H1 (cell line): ENCODE data around the gene LRRTM3. TPM values are rescaled to one million over a fixed set of nuclear protein-coding genes. Genes with fewer than 3 reads are reported as not detected.

Experiments used
- CTCF ChIA-PET: fragments of 300-600 bp; sonication (Branson Sonifier 250); formaldehyde crosslinking; loops from one replicate; lab custom pipeline; 2021; ENCODE audit not compliant: partially characterized antibody; lab: Charles Lee
- POLR2A ChIA-PET: fragments of 300-600 bp; sonication (Branson Sonifier 250); formaldehyde crosslinking; loops from one replicate; lab custom pipeline; 2021; ENCODE audit warnings: inconsistent platforms; ENCODE audit not compliant: partially characterized antibody; lab: Charles Lee
- DNase-seq, 2 experiments: peaks; one replicate each; pipeline versions ENCODE4 v3.0.0 to v3.0.0-alpha.2; 2010 to 2022; ENCODE audit warnings: low spot score in 2 of 2, low read depth in 1 of 2, mixed read lengths in 1 of 2
- FAIRE-seq: peaks from 2 replicates; lab custom pipeline; 2011; peaks lifted over from hg19 to GRCh38; lab: Jason Lieb, UNC
- H2AFZ ChIP-seq: 2 replicates; pipeline ENCODE4 v1.8.1; 2012; ENCODE audit warnings: low read length, inconsistent platforms
- H2AK5ac ChIP-seq: 2 replicates; pipeline ENCODE4 v1.6.1; 2013; ENCODE audit warnings: low read depth, low read length
- H2BK120ac ChIP-seq: replicated peaks from 2 replicates; pipeline ENCODE3; 2013; ENCODE audit warnings: low read depth, low read length, inconsistent platforms
- H2BK12ac ChIP-seq: 2 replicates; pipeline ENCODE4 v1.6.1; 2013; ENCODE audit warnings: low read depth, low read length
- H2BK15ac ChIP-seq: 2 replicates; pipeline ENCODE4 v1.6.1; 2013; ENCODE audit warnings: low read length
- H2BK20ac ChIP-seq: 2 replicates; pipeline ENCODE4 v1.6.1; 2013; ENCODE audit warnings: low read length
- H2BK5ac ChIP-seq: 2 replicates; pipeline ENCODE4 v1.6.1; 2013; ENCODE audit warnings: low read depth, low read length
- H3K14ac ChIP-seq: 2 replicates; pipeline ENCODE4 v1.6.1; 2013; ENCODE audit warnings: inconsistent platforms; ENCODE audit not compliant: insufficient read length
- H3K18ac ChIP-seq: 2 replicates; pipeline ENCODE4 v1.6.1; 2013; ENCODE audit warnings: low read length; ENCODE audit errors: extremely low read depth
- H3K23ac ChIP-seq: 2 replicates; pipeline ENCODE4 v1.6.1; 2013; ENCODE audit warnings: inconsistent platforms; ENCODE audit not compliant: insufficient read length
- H3K23me2 ChIP-seq: 2 replicates; pipeline ENCODE4 v1.6.1; 2013; ENCODE audit warnings: low read depth, low read length
- H3K27ac ChIP-seq: 2 replicates; pipeline ENCODE4 v1.6.1; 2011; ENCODE audit warnings: low read depth, low read length, inconsistent platforms
- H3K27me3 ChIP-seq, 4 experiments: replicated peaks in 1 of 4; 1 replicate in 1 of 4; 2 replicates in 3 of 4; pipeline versions ENCODE4 v1.6.1 to v1.8.1; 2011 to 2013; ENCODE audit warnings: low read length in 3 of 4, mild to moderate bottlenecking in 3 of 4, inconsistent platforms in 2 of 4, mixed read lengths in 2 of 4, moderate library complexity in 1 of 4; ENCODE audit not compliant: control insufficient read depth in 3 of 4, insufficient read depth in 3 of 4; ENCODE audit errors: extremely low read depth in 1 of 4
- H3K36me3 ChIP-seq, 4 experiments: 2 replicates each; pipeline versions ENCODE4 v1.6.1 to v1.8.1; 2011 to 2013; ENCODE audit warnings: mild to moderate bottlenecking in 4 of 4, low read length in 3 of 4, moderate library complexity in 2 of 4, control low read depth in 1 of 4, inconsistent platforms in 1 of 4; ENCODE audit not compliant: insufficient read depth in 4 of 4, control insufficient read depth in 2 of 4
- H3K4ac ChIP-seq: replicated peaks from 2 replicates; pipeline ENCODE3; 2013; ENCODE audit warnings: low read length, low read depth, mixed read lengths, inconsistent platforms; ENCODE audit not compliant: insufficient read length
- H3K4me1 ChIP-seq, 4 experiments: replicated peaks in 1 of 4; 1 replicate in 1 of 4; 2 replicates in 3 of 4; pipeline versions ENCODE4 v1.6.1 to v1.8.1; 2011 to 2013; ENCODE audit warnings: low read length in 3 of 4, inconsistent platforms in 2 of 4, mixed read lengths in 1 of 4; ENCODE audit not compliant: insufficient read depth in 4 of 4, control insufficient read depth in 3 of 4
- H3K4me2 ChIP-seq, 2 experiments: 2 replicates each; pipeline versions ENCODE4 v1.6.1 to v1.8.1; 2011 to 2013; ENCODE audit warnings: low read depth in 2 of 2, low read length in 2 of 2, control low read depth in 1 of 2, inconsistent platforms in 1 of 2, mild to moderate bottlenecking in 1 of 2; ENCODE audit not compliant: insufficient read depth in 1 of 2
- H3K4me3 ChIP-seq, 4 experiments: fragments of 200-600, 300-600 bp in 1 of 4; sonication (generic), shearing (Covaris generic), sonication (Bioruptor Twin) in 1 of 4; 2 replicates each; pipeline versions ENCODE4 v1.5.1 to v1.8.1; 2011 to 2016; ENCODE audit warnings: low read length in 4 of 4, low read depth in 3 of 4, control low read depth in 2 of 4, inconsistent platforms in 2 of 4, mild to moderate bottlenecking in 2 of 4, mixed read lengths in 1 of 4, moderate library complexity in 1 of 4; ENCODE audit not compliant: insufficient read depth in 2 of 4; ENCODE audit errors: extremely low read depth in 1 of 4
- H3K56ac ChIP-seq: replicated peaks from 2 replicates; pipeline ENCODE3; 2013; ENCODE audit warnings: low read depth, mild to moderate bottlenecking, mixed read lengths, low read length, inconsistent platforms; ENCODE audit not compliant: insufficient read length
- H3K79me1 ChIP-seq: 2 replicates; pipeline ENCODE4 v1.6.1; 2013; ENCODE audit warnings: low read depth, low read length, control low read depth
- H3K79me2 ChIP-seq, 2 experiments: 2 replicates each; pipeline versions ENCODE4 v1.6.1 to v1.8.1; 2012 to 2013; ENCODE audit warnings: low read length in 2 of 2, mild to moderate bottlenecking in 2 of 2, inconsistent platforms in 1 of 2; ENCODE audit not compliant: insufficient read depth in 2 of 2, control insufficient read depth in 1 of 2
- H3K9ac ChIP-seq, 4 experiments: replicated peaks in 1 of 4; 1 replicate in 1 of 4; 2 replicates in 3 of 4; pipeline versions ENCODE4 v1.6.1 to v1.8.1; 2011 to 2013; ENCODE audit warnings: low read depth in 3 of 4, low read length in 3 of 4, control low read depth in 2 of 4, mild to moderate bottlenecking in 2 of 4, moderate library complexity in 2 of 4, inconsistent platforms in 1 of 4; ENCODE audit errors: extremely low read depth in 1 of 4
- H3K9me3 ChIP-seq, 2 experiments: 2 replicates each; pipeline versions ENCODE4 v1.6.1 to v1.8.1; 2012 to 2013; ENCODE audit warnings: mild to moderate bottlenecking in 2 of 2, moderate library complexity in 2 of 2, control low read depth in 1 of 2, inconsistent platforms in 1 of 2, low read depth in 1 of 2, low read length in 1 of 2, mixed read lengths in 1 of 2; ENCODE audit not compliant: insufficient read depth in 2 of 2
- H4K20me1 ChIP-seq, 2 experiments: replicated peaks in 1 of 2; 2 replicates each; pipeline versions ENCODE3 to v1.8.1; 2011 to 2013; ENCODE audit warnings: inconsistent platforms in 2 of 2, low read length in 2 of 2, mild to moderate bottlenecking in 1 of 2; ENCODE audit not compliant: insufficient read depth in 2 of 2, control insufficient read depth in 1 of 2
- H4K5ac ChIP-seq: 2 replicates; pipeline ENCODE4 v1.6.1; 2013; ENCODE audit warnings: low read length, low read depth, mixed read lengths, inconsistent platforms; ENCODE audit not compliant: insufficient read length
- H4K8ac ChIP-seq: 2 replicates; pipeline ENCODE4 v1.8.0; 2013; ENCODE audit warnings: mild to moderate bottlenecking, moderate library complexity, low read length, inconsistent platforms; ENCODE audit not compliant: insufficient read depth; ENCODE audit errors: extremely low read depth
- H4K91ac ChIP-seq: replicated peaks from 2 replicates; pipeline ENCODE3; 2013; ENCODE audit warnings: low read length, mixed read lengths, inconsistent platforms; ENCODE audit not compliant: insufficient read length
- CHD2 ChIP-seq: IDR thresholded peaks from 2 replicates; pipeline ENCODE4 v1.6.1; 2012; ENCODE audit warnings: low read length, improper control_type of control experiment
- E2F6 ChIP-seq: IDR thresholded peaks from 2 replicates; pipeline ENCODE4 v1.6.1; 2012; ENCODE audit warnings: inconsistent platforms
- GABPA ChIP-seq: IDR thresholded peaks from 2 replicates; pipeline ENCODE4 v1.6.1; 2011; ENCODE audit warnings: mild to moderate bottlenecking, low read length, moderate library complexity, borderline replicate concordance; ENCODE audit not compliant: insufficient read depth
- GTF2F1 ChIP-seq: IDR thresholded peaks from 2 replicates; pipeline ENCODE4 v1.6.1; 2012; ENCODE audit warnings: low read depth, low read length, improper control_type of control experiment, borderline replicate concordance
- MAFK ChIP-seq: IDR thresholded peaks from 2 replicates; pipeline ENCODE4 v1.6.1; 2012; ENCODE audit warnings: low read depth, mild to moderate bottlenecking, improper control_type of control experiment, low read length
- NANOG ChIP-seq: IDR thresholded peaks from 2 replicates; pipeline ENCODE4 v1.6.1; 2011; ENCODE audit warnings: low read length, low read depth, mild to moderate bottlenecking, inconsistent platforms; ENCODE audit not compliant: insufficient read depth, poor library complexity, severe bottlenecking
- RBBP5 ChIP-seq: IDR thresholded peaks from 2 replicates; pipeline ENCODE4 v1.7.1; 2012; ENCODE audit warnings: low read depth, mild to moderate bottlenecking, inconsistent platforms, low read length, moderate library complexity, borderline replicate concordance
- SIN3A ChIP-seq, 2 experiments: IDR thresholded peaks in 1 of 2; conservative IDR thresholded peaks in 1 of 2; 2 replicates each; pipeline ENCODE4 v1.6.1; 2011 to 2012; ENCODE audit warnings: low read length in 2 of 2, improper control_type of control experiment in 1 of 2, low read depth in 1 of 2, mild to moderate bottlenecking in 1 of 2
- SRF ChIP-seq: IDR thresholded peaks from 2 replicates; pipeline ENCODE4 v1.6.1; 2011; ENCODE audit warnings: mild to moderate bottlenecking, low read depth, low read length, moderate library complexity
- TBP ChIP-seq: IDR thresholded peaks from 2 replicates; pipeline ENCODE4 v1.6.1; 2011; ENCODE audit warnings: low read depth, low read length, improper control_type of control experiment
- ZNF274 ChIP-seq: IDR thresholded peaks from 2 replicates; pipeline ENCODE4 v1.7.0; 2012; ENCODE audit warnings: low read length, borderline replicate concordance; ENCODE audit errors: extremely low read depth
- WGBS, 2 experiments: shearing (Covaris generic) in 1 of 2; methylation state at CpG; one replicate each; pipeline versions ENCODE4 v1.1.6 to v1.1.7; 2013 to 2015; ENCODE audit warnings: low lambda C conversion rate in 2 of 2, mixed read lengths in 2 of 2, inconsistent platforms in 1 of 2, low coverage in 1 of 2, missing lambda C conversion rate in 1 of 2; ENCODE audit not compliant: insufficient replicate concordance in 2 of 2, insufficient coverage in 1 of 2, insufficient read length in 1 of 2; ENCODE audit errors: extremely low coverage in 1 of 2, missing lambda C conversion rate in 1 of 2; 5-methylcytosine and 5-hydroxymethylcytosine counted together
- polyA plus RNA-seq, 7 experiments: library from polyadenylated mRNA; depleted of rRNA in 3 of 7; stranded (reverse) in 5 of 7; unstranded in 2 of 7; fragments of >200 nt in 5 of 7; fragments of 200-250 nt in 2 of 7; gene quantifications; 1 replicate in 5 of 7; 2 replicates in 1 of 7; 4 replicates in 1 of 7; pipeline versions ENCODE4 v1.2.1 to v1.2.3, GENCODE V29; 2011 to 2013; ENCODE audit warnings: missing spikeins in 2 of 7, mixed read lengths in 2 of 7
- total RNA-seq: library from RNA; stranded (reverse); fragmentation: NEBNext Ultra II Directional; extraction: Animal tissue kit (Norgen Biotek cat#: 25700); gene quantifications from 2 replicates; pipeline ENCODE4 v1.2.1, GENCODE V29; 2021

Gene LRRTM3
- total and polyA plus RNA-seq, 2 of the 8 experiments (the other 6 are each of a cell fraction or from before 2014, with no cell fraction given) = 0.33 to 0.48 TPM

- Histone ChIP-seq H3K23me2 (no peaks in the 10 kb centered on the region), H2BK12ac (no peak overlapping the region), H3K4me1 (no peaks in the 10 kb centered on the region), H3K56ac (no peak overlapping the region), H3K4me2 (no peak overlapping the region), H3K9ac (no peak overlapping the region), H4K20me1 (no peaks in the 10 kb centered on the region), H2AFZ (no peak overlapping the region), H3K18ac (no peak overlapping the region), H3K9me3 (no peaks in the 10 kb centered on the region), H3K27me3 (no peaks in the 10 kb centered on the region), H3K79me2 (no peaks in the 10 kb centered on the region), H2BK20ac (no peak overlapping the region), H3K36me3 (no peaks in the 10 kb centered on the region), H2AK5ac (no peak overlapping the region), H3K4ac (no peak overlapping the region), H4K91ac (no peak overlapping the region), H3K23ac (no peak overlapping the region), H2BK120ac (no peak overlapping the region), H3K79me1 (no peaks in the 10 kb centered on the region), H2BK5ac (no peak overlapping the region), H4K5ac (no peak overlapping the region), H3K4me3 (no peak overlapping the region), H3K14ac (no peak overlapping the region), H4K8ac (no peak overlapping the region), H3K27ac (no peak overlapping the region), H2BK15ac (no peak overlapping the region)
- WGBS, 2 experiments = 100% methylated on average over 1 of the region's 1 CpG; no CpG with 5 or more reads in 1 of the 2 experiments
- POLR2A ChIA-PET = no interaction called here
- FAIRE-seq = no peak
- CTCF ChIA-PET = interaction anchor here (1.0 kb wide), 1 partner anchor 244 kb away, joined by 5 read pairs; no protein-coding TSS in a partner anchor
- DNase-seq = no peak
- TF ChIP-seq ZNF274 = no peak
- no peak for TF ChIP-seq GABPA
- TF ChIP-seq TBP = no peak
- no peak for TF ChIP-seq NANOG
- TF ChIP-seq SRF = no peak
- TF ChIP-seq MAFK = no peak
- no peak for TF ChIP-seq CHD2
- TF ChIP-seq GTF2F1 = no peak
- TF ChIP-seq RBBP5 = no peak
- no peak for TF ChIP-seq SIN3A (conservative IDR thresholded peaks at IDR 0.05 in 1 of 2, IDR thresholded peaks at IDR 0.05 in 1 of 2; ENCODE audit: low read depth in 1 of 2, low read length in 2 of 2)
- TF ChIP-seq E2F6 = no peak
Observed at GRCh38 chr10:67011480-67011879, 85.6 kb downstream of the LRRTM3 start.
